Panc1 (cell line): ENCODE data around the gene ASB6.

ENCODE experiments used
- POLR2AphosphoS5 ChIP-seq: IDR thresholded peaks from 2 replicates; pipeline ENCODE4 v1.6.1; 2012; ENCODE audit warnings: mild to moderate bottlenecking, low read depth, low read length, moderate library complexity
- TCF7L2 ChIP-seq: IDR thresholded peaks from 2 replicates; pipeline ENCODE4 v1.6.1; 2011; ENCODE audit warnings: mild to moderate bottlenecking, low read depth, low read length, inconsistent platforms
- TF ChIP-seq, protein P1 (sequence below): fragments of 450-650 bp; IDR thresholded peaks from 2 replicates; pipeline ENCODE4 v1.5.1; 2017; ENCODE audit warnings: mild to moderate bottlenecking

DNA sequence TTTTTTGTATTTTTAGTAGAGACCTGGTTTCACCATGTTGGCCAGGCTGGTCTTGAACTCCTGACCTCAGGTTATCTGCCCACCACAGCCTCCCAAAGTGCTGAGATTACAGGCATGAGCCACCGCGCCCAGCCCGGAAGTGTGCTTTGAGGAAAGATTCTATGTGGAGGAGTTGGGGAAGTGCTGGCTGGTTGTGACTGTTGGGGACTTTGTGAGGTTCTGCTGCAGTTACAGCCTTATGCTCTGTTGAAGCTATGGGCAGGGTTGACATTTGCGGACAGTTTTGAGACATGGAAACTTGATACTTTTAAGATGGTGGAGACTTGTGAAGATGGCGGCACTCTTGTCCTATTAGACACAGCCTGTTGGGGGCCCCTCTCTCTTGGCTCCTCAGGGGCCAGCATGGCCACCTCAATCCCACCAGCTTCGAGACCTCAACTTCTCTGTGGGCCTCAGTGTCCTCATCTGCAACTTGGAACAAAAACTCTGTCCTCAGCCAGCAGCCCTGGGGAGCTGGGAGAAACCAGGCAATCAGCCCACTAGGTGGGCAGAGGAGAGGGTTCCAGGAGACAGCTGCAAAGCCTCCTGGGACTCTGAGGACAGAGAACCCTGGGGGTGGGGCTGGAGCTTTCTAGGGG, 45.9 kb downstream of the ASB6 start:
- TF ChIP-seq POLR2AphosphoS5 (no peak), TCF7L2 (no peak)
- TF ChIP-seq, protein P1, sequence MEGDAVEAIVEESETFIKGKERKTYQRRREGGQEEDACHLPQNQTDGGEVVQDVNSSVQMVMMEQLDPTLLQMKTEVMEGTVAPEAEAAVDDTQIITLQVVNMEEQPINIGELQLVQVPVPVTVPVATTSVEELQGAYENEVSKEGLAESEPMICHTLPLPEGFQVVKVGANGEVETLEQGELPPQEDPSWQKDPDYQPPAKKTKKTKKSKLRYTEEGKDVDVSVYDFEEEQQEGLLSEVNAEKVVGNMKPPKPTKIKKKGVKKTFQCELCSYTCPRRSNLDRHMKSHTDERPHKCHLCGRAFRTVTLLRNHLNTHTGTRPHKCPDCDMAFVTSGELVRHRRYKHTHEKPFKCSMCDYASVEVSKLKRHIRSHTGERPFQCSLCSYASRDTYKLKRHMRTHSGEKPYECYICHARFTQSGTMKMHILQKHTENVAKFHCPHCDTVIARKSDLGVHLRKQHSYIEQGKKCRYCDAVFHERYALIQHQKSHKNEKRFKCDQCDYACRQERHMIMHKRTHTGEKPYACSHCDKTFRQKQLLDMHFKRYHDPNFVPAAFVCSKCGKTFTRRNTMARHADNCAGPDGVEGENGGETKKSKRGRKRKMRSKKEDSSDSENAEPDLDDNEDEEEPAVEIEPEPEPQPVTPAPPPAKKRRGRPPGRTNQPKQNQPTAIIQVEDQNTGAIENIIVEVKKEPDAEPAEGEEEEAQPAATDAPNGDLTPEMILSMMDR = no peak
